GM10248 (cell line): ENCODE data around the gene SIGLEC7.
A peak's percentile ranks its signal among the peaks of the same experiment; 100 is the strongest.

Experiments used
- CTCF ChIA-PET: fragments of 300-600 bp; sonication (Branson Sonifier 250); formaldehyde crosslinking; extraction: SDS; loops from one replicate; lab custom pipeline; 2021; ENCODE audit warnings: antibody characterized with exemption; lab: Yijun Ruan, JAX
- POLR2A ChIA-PET: fragments of 350-650 bp; sonication (Branson Sonifier 250); formaldehyde crosslinking; extraction: SDS; loops from one replicate; lab custom pipeline; 2020; ENCODE audit warnings: antibody characterized with exemption; lab: Yijun Ruan, JAX
- DNase-seq: peaks from one replicate; pipeline ENCODE4 v3.0.0; 2012; ENCODE audit errors: extremely low spot score
- CTCF ChIP-seq: IDR thresholded peaks from 2 replicates; pipeline ENCODE4 v1.5.1; 2012; ENCODE audit warnings: mild to moderate bottlenecking, low read depth; ENCODE audit errors: extremely low read depth, missing control alignments, control extremely low read depth

SIGLEC7 gene

GRCh38 chr19:51157265-51157664 is 15.2 kb downstream of the SIGLEC7 start:
- ChIA-PET CTCF (interaction anchor here (1.1 to 9.2 kb wide), 13 partner anchors 9 to 116 kb away, joined by 3 to 63 read pairs (median 6); no protein-coding TSS in a partner anchor), POLR2A (no interaction called here)
- no peak for TF ChIP-seq CTCF
- DNase-seq: no peak

GRCh38 chr19:51158474-51159129 is 16.5 kb downstream of the SIGLEC7 start:
- peak; percentile 61 for DNase-seq
- CTCF ChIA-PET: interaction anchor here (0.6 to 9.2 kb wide), 19 partner anchors 11 to 115 kb away, joined by 3 to 63 read pairs (median 4); no protein-coding TSS in a partner anchor

GRCh38 chr19:51159656-51160055 is 17.6 kb downstream of the SIGLEC7 start:
- no peak for TF ChIP-seq CTCF
- POLR2A ChIA-PET: no interaction called here
- CTCF ChIA-PET: interaction anchor here (0.6 to 9.2 kb wide), 7 partner anchors 10 to 1735 kb away, joined by 3 to 63 read pairs (median 3); no protein-coding TSS in a partner anchor
- no peak for DNase-seq

More at GRCh38 chr19:51158474-51159129, 16.5 kb downstream of the SIGLEC7 start:
- peak; percentile 85 for TF ChIP-seq CTCF
- POLR2A ChIA-PET: no interaction called here

- no peak for DNase-seq
- POLR2A ChIA-PET: no interaction called here
- no peak for TF ChIP-seq CTCF
- CTCF ChIA-PET: interaction anchor here (1.3 to 9.2 kb wide), 2 partner anchors 14 to 98 kb away, joined by 3 to 63 read pairs; no protein-coding TSS in a partner anchor
These were observed 19.2 kb downstream of the SIGLEC7 start for GRCh38 chr19:51161266-51161665.

GRCh38 chr19:51161867-51162496 is 19.9 kb downstream of the SIGLEC7 start:
- POLR2A ChIA-PET: no interaction called here
- CTCF ChIA-PET: interaction anchor here (1.1 to 9.2 kb wide), 3 partner anchors 9 to 98 kb away, joined by 3 to 63 read pairs (median 3); no protein-coding TSS in a partner anchor
- no peak for TF ChIP-seq CTCF
- no peak for DNase-seq

GRCh38 chr19:51163257-51163656 is 21.2 kb downstream of the SIGLEC7 start:
- no peak for TF ChIP-seq CTCF
- POLR2A ChIA-PET: no interaction called here
- DNase-seq: no peak
- CTCF ChIA-PET: interaction anchor here (9.2 kb wide), 1 partner anchor 96 kb away, joined by 63 read pairs; no protein-coding TSS in a partner anchor
